K562 treated with DMSO at 1 percent for 4 hours (cell line): ENCODE measurements around the gene PLA2G4B. TPM values are rescaled to one million over a fixed set of nuclear protein-coding genes. Genes with fewer than 3 reads are reported as not detected.

Experiments used
- total RNA-seq: library from RNA; unstranded; fragments of 300-600 nt; gene quantifications from 2 replicates; pipeline ENCODE4 v1.2.3, GENCODE V29; 2022; ENCODE audit not compliant: insufficient read depth

PLA2G4B gene, protein sequence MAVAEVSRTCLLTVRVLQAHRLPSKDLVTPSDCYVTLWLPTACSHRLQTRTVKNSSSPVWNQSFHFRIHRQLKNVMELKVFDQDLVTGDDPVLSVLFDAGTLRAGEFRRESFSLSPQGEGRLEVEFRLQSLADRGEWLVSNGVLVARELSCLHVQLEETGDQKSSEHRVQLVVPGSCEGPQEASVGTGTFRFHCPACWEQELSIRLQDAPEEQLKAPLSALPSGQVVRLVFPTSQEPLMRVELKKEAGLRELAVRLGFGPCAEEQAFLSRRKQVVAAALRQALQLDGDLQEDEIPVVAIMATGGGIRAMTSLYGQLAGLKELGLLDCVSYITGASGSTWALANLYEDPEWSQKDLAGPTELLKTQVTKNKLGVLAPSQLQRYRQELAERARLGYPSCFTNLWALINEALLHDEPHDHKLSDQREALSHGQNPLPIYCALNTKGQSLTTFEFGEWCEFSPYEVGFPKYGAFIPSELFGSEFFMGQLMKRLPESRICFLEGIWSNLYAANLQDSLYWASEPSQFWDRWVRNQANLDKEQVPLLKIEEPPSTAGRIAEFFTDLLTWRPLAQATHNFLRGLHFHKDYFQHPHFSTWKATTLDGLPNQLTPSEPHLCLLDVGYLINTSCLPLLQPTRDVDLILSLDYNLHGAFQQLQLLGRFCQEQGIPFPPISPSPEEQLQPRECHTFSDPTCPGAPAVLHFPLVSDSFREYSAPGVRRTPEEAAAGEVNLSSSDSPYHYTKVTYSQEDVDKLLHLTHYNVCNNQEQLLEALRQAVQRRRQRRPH
- 4.4 and 4.6 TPM in 2 replicates for total RNA-seq

GRCh38 chr15:41838400-41838897 is at the start of gene PLA2G4B:
Gene PLA2G4B (plus strand): TSS chr15:41838847. CDS start chr15:41838914, 67 bp downstream.

DNA sequence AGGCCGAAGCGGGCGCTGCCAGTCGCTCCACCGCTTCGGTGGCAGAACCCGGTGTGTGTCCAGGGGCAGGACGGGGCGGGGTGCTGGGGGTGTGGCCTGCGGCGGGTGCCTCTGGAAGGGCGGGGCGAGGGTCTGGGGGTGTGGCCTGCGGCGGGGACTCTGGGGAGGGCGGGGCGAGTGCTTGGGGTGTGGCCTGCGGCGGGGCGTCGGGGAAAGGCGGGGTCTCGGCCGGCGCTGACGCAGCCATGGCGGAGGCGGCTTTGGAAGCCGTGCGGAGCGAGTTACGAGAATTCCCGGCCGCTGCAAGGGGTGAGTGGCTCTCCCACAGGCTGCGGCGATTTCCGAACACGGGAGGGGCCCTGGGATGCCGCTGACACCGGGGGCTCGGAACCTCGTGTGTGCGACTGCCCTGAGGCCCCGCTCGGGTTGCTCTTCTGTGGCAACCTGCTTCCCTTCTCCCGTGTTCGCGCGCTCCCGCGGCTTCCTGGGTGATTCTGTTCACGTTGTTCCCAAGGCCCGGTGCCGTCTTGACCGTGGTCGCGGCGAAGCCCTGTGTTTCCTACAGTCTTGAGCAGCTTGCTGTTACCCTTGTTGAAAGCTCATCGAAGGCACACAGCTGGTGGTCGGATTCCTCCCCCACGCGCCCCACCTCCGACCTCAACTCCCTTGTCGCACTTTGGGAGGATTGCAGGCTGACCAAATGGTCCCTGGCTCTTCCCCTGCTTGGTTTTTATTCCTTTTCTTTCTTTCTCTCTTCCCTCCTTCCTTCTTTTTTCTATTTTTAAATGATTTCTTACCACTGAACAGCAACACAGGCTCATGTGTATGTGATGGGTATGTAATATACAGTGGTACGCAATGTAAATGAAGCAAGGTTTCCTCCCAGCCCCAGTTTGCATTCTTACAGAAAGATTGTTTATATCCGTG is 10.5 kb upstream of the PLA2G4B start, which contains the start of gene JMJD7:
Gene JMJD7 (plus strand): TSS at position 213 of the 927 bp plus-strand sequence. CDS start 33 bp downstream, at position 246.

GRCh38 chr15:41893422-41894250 is 55.0 kb downstream of the PLA2G4B start, which contains the start of gene SPTBN5:
Gene SPTBN5 (minus strand): TSS chr15:41894053. CDS start chr15:41893497, 556 bp downstream.

Other genes with a start within 250 kb of the PLA2G4B start
- gene MGA, start 178.4 kb upstream of the PLA2G4B start, total RNA-seq: 4.9 and 6.0 TPM in 2 replicates
- gene MAPKBP1, start 64.4 kb upstream of the PLA2G4B start, total RNA-seq: 4.6 and 7.0 TPM in 2 replicates
- 7.3 and 8.6 TPM in 2 replicates for gene JMJD7, start 10.8 kb upstream of the PLA2G4B start, total RNA-seq
- not detected in 2 replicates for gene SPTBN5, start 55.2 kb downstream of the PLA2G4B start, total RNA-seq
- gene EHD4, start 133.7 kb downstream of the PLA2G4B start, total RNA-seq: 5.7 and 7.3 TPM in 2 replicates
- gene PLA2G4E, start 182.2 kb downstream of the PLA2G4B start, total RNA-seq: not detected in 2 replicates